OCI-M1 (cell line): ENCODE measurements around the gene PXDC1.
"Not testable (repeated sequence)": the region's sequence is repeated elsewhere in the genome, so short reads cannot be mapped to it uniquely, and the experiment has no call there.

Experiments
- DNase-seq: peaks from one replicate; lab custom pipeline; 2025; lab: John Stamatoyannopoulos, UW

The PXDC1 gene

GRCh38 chr6:3762359-3762758, 10.8 kb upstream of the PXDC1 start:
- DNase-seq = no peak

- no peak for DNase-seq
Measured at GRCh38 chr6:3761989-3762270, 10.4 kb upstream of the PXDC1 start.

DNA sequence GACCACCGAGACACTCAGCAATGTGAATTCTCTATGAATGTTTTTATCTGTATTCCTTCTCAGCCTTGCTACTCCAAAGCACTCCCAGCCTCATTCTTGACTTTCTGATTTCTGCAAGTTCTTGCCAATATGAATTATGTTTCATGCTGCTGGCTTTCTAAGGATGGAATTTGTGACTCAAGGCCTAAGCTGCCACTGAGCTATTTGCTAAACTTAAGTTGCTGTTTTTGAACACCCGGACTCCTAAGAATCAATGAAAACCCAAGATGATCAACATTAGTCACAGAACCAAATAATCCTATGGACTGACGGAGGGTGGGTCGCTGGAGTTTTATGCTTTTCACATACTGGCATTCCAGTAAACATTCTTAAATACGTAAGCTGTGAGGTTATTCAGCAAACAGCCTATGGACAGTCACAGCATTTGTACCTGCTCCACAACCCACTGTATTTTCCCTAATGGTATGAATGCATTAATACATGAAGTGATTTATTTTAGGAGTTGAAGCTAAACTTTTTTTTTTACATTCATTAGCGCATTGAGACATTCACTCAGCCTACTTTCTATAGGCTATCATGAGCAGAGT, 8.2 kb upstream of the PXDC1 start:
- DNase-seq = no peak

GRCh38 chr6:3758842-3759144, 7.3 kb upstream of the PXDC1 start:
- DNase-seq = no peak

GRCh38 chr6:3757998-3758841, 6.7 kb upstream of the PXDC1 start:
- not testable (repeated sequence) for DNase-seq

DNA sequence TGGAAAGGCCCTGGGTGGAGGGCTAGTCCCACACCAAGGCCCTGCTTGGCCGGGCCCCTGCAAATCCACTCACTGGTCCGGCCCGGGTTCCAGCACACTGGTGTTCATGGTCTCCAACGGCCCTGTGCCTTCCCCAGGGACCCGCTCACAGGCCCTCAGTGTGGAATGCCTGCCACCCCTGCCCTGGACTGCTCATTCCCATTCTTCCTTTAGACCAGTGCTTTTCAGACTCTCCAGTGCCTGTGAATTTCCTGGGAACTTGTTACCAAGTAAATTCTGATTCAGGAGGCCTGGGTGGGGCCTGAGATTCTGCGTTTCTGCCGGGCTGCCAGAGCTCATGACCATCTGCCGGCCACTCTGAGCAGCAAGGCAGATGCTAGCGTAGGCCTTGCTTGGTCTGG, 5.7 kb upstream of the PXDC1 start:
- no peak for DNase-seq

- DNase-seq = no peak
Measured at GRCh38 chr6:3756546-3756945, 5.0 kb upstream of the PXDC1 start.

GRCh38 chr6:3755637-3756545, 4.4 kb upstream of the PXDC1 start:
- no peak for DNase-seq

DNA sequence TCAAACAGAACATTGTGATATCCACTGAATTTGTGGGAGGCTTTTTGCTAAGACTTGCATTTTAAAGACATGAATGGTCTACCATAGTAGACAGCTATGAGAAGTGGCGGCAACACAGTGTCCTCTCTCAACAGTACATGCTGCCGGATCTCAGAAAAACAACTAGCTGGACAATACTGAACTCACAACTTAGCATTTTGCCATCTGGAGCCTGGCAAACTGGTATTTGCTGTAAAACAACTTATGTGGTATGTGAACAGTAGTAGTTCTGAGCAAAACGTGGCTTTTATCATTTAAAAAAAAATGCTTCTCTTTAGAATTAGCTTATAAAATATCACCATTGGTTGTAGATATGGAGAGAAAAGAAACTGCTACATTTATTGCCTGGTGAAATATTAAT, 3.3 kb upstream of the PXDC1 start:
- DNase-seq = no peak

GRCh38 chr6:3754032-3754725, 2.7 kb upstream of the PXDC1 start:
- DNase-seq = not testable (repeated sequence)

DNA sequence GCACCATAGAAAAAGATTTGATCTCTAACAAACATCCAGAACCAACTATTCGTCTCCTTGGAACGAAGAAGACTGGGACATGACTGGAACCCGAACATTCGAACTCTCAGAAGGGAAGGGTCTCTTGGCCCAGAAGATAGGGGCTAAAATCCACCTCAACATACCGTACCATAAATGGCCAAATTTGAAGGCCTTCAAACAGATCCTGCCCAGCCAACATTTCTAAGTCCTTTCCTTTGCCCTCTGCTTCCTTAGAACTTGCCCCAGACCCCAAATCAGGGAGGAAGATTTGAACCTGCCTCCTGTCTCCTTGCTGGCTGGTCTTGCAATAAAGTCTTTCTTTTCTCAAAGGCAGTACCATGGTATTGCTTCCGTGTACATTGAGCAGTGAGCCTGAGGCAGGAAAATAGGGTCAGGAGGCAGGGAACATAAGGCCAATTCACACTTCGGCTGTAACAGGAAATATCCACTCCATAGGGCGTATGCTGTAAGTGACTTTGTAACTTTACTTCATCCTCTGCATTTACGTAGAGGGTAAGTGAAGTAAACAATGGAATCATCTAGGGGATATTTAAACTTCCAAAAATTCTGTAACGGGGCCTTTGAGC, 1.8 kb upstream of the PXDC1 start:
- DNase-seq = no peak

DNA sequence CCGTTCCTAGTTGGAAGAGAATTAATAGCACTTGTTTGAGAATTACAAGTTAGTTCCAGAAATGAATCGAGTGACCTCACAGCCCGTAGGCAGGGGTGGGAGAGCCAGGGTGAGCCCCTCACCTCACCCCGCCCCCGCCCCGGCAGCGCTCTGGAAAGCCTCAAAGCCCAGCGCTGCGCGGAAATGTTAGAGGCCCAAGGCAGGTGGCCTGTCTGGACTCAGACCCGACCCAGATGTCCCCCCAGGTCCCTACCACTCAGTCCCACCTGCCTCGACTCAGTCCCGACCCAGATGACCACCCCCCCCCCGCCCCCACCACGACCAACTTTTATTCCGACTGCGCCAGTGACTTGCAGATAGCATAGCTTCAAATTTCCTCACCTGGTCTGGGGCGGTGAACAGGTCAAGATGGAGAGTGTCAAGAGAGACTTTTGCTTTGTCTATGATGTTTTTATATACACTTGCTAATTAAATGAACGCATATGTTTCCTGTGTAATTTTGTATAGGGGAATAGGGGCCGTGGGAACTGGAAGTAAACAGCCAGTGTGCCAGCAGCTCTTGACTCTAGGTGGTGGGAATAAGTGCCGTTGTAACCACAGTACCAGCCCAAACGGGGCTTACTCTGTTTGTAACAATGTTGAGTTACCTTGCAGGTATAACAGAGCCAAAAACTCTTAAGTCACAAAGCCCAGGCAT, 1.2 kb upstream of the PXDC1 start:
- DNase-seq = no peak

DNA sequence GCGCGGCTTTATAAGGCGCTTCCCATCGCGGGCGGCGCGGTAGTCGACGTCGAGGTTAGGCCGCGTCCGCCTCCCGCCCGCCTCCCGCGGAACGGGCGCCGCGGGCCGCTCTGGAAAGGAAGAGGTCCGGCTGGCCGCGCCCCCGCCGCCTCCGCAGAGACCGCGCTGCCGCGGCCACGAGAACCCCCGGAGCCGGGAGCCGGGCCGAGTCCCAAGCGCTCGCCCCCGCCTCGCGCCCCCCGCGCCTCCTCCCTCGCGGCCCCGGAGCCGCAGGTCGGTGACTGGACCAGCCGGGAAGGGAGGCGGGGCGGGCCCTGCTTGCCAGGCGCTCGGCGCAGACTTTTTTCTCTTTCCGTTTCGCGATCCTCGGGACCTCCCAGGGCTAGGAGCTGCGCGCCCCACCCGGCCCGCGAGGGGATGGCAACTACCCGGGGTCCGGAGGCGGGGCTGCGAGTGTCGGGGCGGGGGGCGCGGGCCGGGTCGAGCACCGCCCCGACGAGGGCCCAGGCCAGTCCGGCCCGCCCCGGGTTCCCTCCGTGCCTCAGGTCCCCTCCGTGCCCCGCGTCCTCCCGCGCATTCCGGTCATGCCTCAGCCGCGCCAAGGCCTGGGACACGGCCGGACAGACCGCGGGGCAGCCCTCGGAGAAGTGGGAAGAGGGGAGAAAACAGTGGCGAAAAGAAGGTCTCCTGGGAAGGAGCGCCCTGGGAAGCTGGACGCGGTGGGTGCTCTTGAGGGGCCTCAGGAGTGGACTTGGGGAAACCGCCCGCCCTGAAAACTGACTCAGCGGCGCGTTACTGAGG, 417 bp upstream of the PXDC1 start:
- peak; percentile 20 for DNase-seq

- no peak for DNase-seq
Measured at GRCh38 chr6:3750317-3751076, 1.0 kb downstream of the PXDC1 start.

DNA sequence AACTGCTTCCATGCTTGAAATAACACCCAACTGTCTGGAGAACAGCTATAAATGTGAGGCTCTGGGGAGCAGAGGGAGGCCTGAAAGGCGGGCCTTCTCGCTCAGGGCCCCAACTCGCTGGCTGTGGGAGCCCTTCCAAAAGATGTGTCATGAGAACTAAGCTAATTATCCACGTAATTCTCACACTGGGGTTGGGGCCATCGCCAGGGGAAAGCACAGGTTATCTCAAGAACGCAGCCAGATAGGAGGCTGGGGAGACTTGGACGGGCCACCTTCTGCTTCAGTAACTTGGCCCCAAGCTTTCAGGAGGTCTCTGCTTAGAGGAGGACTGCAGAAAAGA, 1.6 kb downstream of the PXDC1 start:
- no peak for DNase-seq

DNA sequence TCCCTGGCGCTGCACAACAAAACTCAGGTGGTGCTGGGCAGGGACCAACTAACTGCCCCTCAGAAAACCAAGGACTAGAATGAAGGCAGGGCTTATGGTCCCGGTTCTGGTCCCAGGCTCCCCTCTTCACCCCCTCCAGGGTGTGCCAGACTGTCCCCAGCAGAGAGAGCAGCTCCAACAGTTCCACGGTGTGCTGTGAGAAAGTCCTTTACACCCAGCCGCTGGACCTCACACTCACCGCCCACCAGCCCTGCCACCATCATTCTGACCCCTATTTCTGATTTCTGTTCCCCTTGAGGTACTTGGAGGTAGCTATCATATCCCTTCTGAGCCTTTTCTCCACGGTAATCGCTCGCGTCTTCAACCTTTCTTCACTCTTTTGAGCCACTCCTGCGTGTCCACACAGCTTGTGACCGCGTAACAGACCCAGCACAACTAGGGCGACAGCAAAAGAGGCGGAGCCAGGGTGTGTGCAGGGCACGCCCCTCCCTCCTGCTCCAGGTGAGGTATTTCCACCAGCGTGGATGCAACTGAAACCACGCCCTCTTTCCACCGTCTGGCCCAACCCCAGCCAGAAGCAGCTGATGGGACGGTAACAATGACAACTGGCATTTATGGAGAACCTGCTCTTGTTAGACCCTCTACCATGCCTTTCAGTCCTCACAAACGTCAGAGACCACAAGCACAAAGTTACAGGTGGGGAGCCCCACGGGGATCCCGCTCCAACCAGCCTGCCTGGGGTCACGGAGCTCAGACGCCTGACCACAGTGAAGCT, 2.3 kb downstream of the PXDC1 start:
- DNase-seq = no peak

DNA sequence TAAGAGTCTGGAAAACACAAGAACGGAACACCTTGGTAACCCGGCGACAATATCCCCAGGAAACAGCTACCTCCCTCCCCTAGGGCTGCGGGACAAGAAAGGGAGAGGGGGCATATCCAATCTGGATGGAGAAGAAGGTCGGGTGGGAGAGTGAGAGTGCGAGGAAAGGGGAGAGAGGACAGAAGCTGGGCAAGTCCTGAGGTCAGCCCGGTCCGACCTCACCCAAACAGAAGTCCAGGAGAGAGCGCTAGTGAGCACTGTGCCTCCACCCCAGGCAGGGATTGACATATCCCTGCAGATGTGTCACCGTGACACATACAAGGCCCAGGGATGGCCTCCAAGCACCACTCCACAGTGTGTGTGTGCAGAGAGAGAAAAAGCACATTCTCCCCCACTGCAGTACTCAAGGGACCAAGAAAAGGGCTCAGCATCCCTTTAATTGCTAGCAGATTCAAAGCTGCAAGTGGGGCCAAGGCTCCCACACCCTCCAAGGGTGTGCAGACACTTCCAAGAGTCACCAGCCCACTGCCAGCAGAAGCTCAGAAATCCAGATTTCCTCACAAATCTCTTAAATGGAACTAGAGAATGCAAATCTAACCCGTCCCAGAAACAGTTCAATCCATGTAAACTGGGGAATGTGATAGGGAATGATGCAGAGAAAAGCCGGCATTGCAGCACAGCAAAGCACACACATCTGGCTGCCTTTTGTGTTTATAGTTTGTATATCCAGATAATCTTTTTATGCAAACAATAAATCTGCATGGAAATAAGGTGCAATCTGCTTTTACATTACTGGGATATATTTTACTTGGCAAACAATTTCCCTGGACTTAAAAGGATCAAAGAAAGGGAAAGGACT, 3.1 kb downstream of the PXDC1 start:
- peak; percentile 80 for DNase-seq

DNA sequence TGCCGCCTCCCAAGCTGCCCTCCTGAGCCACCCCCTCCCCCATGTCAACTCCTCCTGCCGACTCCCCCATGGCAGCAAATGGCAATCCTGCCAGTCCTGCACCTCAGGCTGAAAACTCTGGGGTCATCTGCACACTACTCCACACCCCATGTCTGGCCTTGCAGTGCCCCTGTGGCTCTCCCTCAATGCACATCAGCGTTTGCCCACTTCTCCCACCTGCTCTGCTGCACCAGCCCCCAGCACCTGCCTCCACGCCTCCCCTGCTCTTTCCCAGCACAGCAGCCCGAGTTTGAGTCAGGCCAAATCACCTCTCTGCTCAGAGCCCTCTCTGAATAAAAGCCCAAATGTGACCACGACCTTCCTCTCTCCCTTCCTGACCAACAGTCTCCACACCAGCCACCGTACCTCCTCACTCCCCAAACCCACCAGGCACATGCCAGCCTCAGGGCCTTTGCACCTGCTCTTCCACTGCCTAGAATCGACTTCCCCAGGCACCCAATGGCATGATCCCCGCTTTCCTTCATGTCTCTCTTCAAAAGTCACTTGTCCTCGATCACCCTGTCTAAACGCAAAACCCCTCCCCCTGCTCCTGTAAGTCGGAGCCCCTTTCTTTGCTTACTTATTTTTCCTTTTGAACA, 4.3 kb downstream of the PXDC1 start:
- no peak for DNase-seq
